IPS-18a (cell line): Measurements from ENCODE around the gene PSMA4.
"Not testable (repeated sequence)": the region's sequence is repeated elsewhere in the genome, so short reads cannot be mapped to it uniquely, and the experiment has no call there.

Source experiments
- H3K27ac ChIP-seq: one replicate; pipeline ENCODE4 v1.5.1; 2013; ENCODE audit warnings: low read length
- H3K27me3 ChIP-seq: one replicate; pipeline ENCODE4 v1.6.1; 2013; ENCODE audit warnings: mild to moderate bottlenecking, low read length; ENCODE audit not compliant: control insufficient read depth, insufficient read depth
- H3K36me3 ChIP-seq: one replicate; pipeline ENCODE4 v1.6.1; 2013; ENCODE audit warnings: low read depth, low read length; ENCODE audit not compliant: control insufficient read depth
- H3K4me1 ChIP-seq: one replicate; pipeline ENCODE4 v1.6.1; 2013; ENCODE audit warnings: low read depth, low read length; ENCODE audit not compliant: control insufficient read depth
- H3K4me3 ChIP-seq: one replicate; pipeline ENCODE4 v1.5.1; 2013; ENCODE audit warnings: low read length
- H3K9ac ChIP-seq: one replicate; pipeline ENCODE4 v1.6.1; 2013; ENCODE audit warnings: mild to moderate bottlenecking, low read length, moderate library complexity
- H3K9me3 ChIP-seq: one replicate; pipeline ENCODE4 v1.6.1; 2013; ENCODE audit warnings: low read depth, low read length; ENCODE audit not compliant: control insufficient read depth

Gene PSMA4

DNA sequence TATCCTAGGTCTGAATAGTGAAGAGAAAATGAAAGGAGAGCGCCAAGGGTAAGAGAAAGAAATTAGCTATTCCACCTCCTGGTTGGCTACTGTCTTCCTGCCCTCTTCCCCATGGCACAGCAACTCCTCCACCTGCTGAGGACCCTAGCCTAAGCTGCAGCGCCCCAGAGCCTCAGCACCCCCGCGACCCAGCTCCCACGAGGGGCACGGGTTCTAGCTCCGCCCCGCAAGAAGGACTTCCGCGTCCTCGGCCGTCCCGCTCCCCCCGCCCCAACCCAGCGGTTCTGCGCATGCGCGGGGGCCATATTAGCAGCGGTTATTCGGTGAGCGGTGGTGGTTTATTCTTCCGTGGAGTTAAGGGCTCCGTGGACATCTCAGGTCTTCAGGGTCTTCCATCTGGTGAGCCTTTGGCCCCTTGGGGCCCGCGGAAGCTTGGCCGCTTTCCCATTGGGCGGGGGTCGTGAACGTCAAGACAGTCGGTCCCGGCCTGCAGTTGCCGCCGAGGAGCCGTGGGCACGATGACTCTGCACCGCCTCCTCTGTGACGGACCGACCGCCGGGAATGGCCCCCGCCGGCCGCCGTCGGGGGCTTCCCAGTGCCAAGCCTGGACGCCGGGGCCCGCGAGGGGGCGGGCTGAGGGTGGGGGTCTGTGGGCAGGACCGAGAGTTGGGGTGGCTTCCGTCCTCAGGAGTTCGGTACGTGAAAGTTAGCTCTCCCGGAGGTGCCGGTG is at the start of gene PSMA4:
PSMA4 (plus strand) TSS at position 304 of the 730 bp plus-strand sequence. CDS start 1,484 bp downstream, outside the sequence.
- H3K27ac ChIP-seq: peak within 1 kb of the TSS; percentile 92
- no peaks in the 10 kb centered on the region for H3K27me3 ChIP-seq
- peak within 1 kb of the TSS; percentile 88 for H3K9ac ChIP-seq
- peaks cover 33% of the 10 kb centered on the region for H3K36me3 ChIP-seq
- no peaks in the 10 kb centered on the region for H3K4me1 ChIP-seq
- peak within 1 kb of the TSS; percentile 98 for H3K4me3 ChIP-seq
- H3K9me3 ChIP-seq: no peaks in the 10 kb centered on the region

DNA sequence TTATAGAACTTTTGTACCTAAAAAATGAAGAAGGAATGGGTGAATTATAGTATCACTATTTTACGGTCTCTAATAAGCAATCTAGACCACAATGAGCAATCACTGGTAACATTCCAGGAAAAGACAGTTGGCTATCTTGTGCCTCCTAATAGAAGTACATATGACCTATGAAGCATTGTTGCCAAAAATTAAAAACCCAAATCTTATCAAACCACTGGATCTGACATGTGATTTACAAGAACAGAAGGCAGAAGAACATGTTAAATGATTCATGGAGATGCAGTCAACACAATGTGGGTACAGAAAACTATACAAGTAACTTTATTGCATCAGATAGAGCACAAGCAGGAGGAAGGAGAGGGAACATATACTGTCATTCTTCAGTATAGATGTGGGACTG is 47.4 kb upstream of the PSMA4 start:
- Histone ChIP-seq H3K36me3 (peaks cover 80% of the 10 kb centered on the region), H3K4me1 (no peaks in the 10 kb centered on the region), H3K9me3 (no peaks in the 10 kb centered on the region), H3K4me3 (no peak overlapping the region), H3K27ac (no peak overlapping the region), H3K9ac (no peak overlapping the region), H3K27me3 (no peaks in the 10 kb centered on the region)

DNA sequence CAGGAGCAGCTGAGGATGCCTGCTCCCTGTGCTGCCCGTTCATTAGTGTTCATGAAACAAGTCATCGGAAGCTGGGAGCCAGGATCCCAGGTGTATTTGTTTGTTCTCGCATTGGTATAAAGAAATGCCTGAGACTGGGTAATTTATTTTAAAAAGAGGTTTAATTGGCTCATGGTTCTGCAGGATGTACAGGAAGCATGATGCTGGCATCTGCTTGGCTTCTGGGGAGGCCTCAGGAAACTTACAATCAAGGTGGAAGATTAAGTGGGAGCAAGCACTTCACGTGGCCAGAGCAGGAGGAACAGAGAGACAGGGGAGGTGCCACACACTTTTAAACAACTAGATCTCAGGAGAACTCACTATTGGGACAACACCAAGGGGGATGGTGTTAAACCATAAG is 38.4 kb upstream of the PSMA4 start:
- H3K27me3 ChIP-seq: no peaks in the 10 kb centered on the region
- no peak overlapping the region for H3K27ac ChIP-seq
- H3K4me3 ChIP-seq: no peak overlapping the region
- peaks cover 30% of the 10 kb centered on the region for H3K36me3 ChIP-seq
- H3K9ac ChIP-seq: no peak overlapping the region
- H3K9me3 ChIP-seq: no peaks in the 10 kb centered on the region
- no peaks in the 10 kb centered on the region for H3K4me1 ChIP-seq

DNA sequence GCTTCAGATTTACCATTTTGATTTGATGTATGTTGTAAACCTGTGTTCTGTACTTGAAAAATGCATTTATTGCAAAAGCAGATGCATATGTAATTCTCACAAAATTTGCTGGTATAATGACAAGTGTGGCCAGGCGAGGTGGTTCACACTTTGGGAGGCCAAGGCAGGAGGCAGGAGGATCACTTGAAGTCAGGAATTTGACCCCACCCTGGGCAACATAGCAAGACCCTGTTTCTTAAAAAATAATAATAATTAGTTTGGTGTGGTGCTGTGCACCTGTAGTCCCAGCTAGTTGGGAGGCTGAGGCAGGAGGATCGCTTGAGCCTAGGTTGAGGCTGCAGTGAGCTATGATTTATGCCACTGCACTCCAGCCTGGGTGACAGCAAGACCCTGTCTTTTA is 37.6 kb upstream of the PSMA4 start:
- Histone ChIP-seq H3K4me1 (no peaks in the 10 kb centered on the region), H3K36me3 (peaks cover 24% of the 10 kb centered on the region), H3K27ac (no peak overlapping the region), H3K4me3 (no peak overlapping the region), H3K9ac (no peak overlapping the region), H3K27me3 (peaks cover under 1% of the 10 kb centered on the region), H3K9me3 (no peaks in the 10 kb centered on the region)

DNA sequence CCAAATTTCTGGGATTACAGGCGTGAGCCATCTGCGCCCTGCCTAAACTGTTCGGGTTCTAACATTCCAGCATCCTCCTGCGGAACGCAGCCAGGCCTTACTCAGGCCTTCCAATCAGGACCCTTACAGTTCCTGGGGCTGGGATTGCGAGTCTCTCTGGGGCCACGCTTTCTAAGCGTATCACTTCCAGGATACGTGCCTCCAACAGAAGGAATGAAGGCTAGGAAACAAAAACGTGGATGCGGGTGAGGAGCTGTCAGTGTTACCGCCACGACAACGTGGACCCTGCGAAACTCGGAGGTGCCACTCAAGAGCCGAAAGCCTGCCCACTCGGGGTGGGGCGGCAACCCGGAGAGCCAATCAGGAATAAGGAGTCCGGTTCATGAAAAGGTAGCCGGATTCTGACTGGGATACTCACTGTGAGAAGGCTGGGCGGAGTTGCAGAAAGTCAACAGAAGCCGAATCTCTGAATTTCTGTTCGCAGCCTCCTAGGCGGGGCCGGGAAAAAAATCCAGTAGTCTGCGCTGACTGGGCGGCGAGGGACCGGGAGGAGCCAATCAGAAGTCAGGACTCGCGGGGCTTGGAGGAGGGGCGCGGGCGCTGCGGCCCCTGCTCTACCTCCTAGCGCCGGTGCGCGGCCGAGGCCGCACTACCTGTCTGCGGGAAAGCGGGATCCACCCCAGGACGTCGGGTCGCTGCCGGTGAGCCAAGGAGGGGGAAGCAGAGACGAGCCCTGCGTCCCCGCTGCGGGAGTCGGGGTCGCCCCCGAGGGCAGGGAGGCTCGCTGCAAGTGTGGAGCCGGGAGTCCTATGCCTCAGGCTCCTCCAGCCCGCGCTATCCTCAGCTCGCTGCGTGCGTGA is 33.0 kb upstream of the PSMA4 start, which contains the start of gene HYKK:
HYKK (plus strand) TSS at position 607 of the 860 bp plus-strand sequence. CDS start 5,512 bp downstream, outside the sequence.
- Histone ChIP-seq H3K4me3 (peak within 1 kb of the TSS; percentile 60), H3K9ac (peak within 1 kb of the TSS; percentile 39), H3K27me3 (peaks cover 23% of the 10 kb centered on the region), H3K9me3 (no peaks in the 10 kb centered on the region), H3K36me3 (no peaks in the 10 kb centered on the region), H3K27ac (no peak within 1 kb of the TSS), H3K4me1 (peaks cover 5% of the 10 kb centered on the region)

DNA sequence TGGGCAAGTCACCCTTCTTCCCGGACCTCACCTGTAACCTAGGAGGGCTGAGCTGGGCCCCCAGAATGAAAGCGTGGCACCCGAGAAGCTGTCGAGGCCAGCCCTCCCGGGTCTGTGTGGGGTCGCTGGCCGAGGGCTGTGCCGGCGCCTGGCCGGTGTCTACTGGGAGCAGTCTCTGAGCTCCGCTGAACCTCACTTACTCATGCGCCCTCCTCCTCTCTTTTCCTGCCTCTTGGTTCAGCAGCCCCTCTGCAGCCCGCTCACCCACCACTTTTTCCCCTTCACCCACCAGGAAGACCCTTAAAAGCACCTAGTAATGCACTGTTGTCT is 32.4 kb upstream of the PSMA4 start:
- H3K4me3 ChIP-seq: peak overlapping the region; percentile 60
- H3K36me3 ChIP-seq: no peaks in the 10 kb centered on the region
- H3K4me1 ChIP-seq: peaks cover 5% of the 10 kb centered on the region
- no peak overlapping the region for H3K27ac ChIP-seq
- peak overlapping the region; percentile 39 for H3K9ac ChIP-seq
- no peaks in the 10 kb centered on the region for H3K9me3 ChIP-seq
- peaks cover 23% of the 10 kb centered on the region for H3K27me3 ChIP-seq

DNA sequence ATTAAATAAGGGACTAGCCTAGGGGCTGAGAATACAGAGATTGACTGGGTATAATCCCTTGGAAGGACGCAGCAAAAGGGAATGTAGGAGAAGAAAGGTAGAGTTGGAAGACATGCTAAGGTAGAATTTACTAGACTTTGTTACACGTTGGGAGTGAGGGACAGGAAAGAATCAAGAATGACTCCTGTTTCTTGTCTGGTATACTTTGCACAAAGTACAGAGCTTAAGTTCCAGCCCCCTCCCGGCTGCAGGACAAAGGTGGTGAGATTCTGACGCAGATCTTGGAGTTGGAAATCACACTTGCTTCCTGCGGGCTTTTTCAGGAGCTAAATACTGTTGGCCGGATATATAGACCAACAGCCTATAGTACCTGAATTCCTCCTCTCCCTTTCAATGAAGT is 32.0 kb upstream of the PSMA4 start:
- Histone ChIP-seq H3K36me3 (no peaks in the 10 kb centered on the region), H3K27ac (no peak overlapping the region), H3K4me1 (peaks cover 5% of the 10 kb centered on the region), H3K9ac (peak overlapping the region; percentile 39), H3K4me3 (peak overlapping the region; percentile 60), H3K9me3 (no peaks in the 10 kb centered on the region), H3K27me3 (peaks cover 23% of the 10 kb centered on the region)

DNA sequence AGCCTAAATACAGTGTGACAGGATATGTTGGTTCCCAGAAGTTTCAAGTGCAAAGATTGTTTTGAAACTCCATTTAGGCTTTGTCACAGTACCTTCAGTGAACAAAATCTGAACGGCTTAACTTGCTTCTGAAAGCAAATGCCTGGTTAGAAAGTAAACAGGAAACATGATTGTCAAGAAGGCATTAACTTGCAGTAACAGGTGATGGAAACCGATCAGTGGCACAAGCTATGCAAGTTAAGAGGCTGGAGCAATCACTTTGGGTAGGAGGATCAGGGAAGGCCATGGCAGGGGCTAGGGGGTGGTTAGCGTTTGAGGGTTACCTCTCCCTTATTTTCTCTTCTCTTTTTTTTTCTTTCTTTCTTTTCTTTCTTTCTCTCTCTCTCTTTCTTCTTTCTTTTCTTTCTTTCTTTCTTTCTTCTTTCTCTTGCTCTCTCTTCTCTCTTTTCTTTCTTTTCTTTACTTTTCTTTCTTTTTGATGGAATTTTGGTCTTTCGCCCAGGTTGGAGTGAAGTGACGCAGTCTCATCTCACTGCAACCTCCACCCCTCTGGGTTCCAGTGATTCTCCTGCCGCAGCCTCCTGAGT is 30.4 kb upstream of the PSMA4 start:
- Histone ChIP-seq H3K9ac (no peak overlapping the region), H3K36me3 (no peaks in the 10 kb centered on the region), H3K9me3 (no peaks in the 10 kb centered on the region), H3K27ac (no peak overlapping the region), H3K4me3 (no peak overlapping the region), H3K4me1 (peaks cover 5% of the 10 kb centered on the region), H3K27me3 (peaks cover 23% of the 10 kb centered on the region)

DNA sequence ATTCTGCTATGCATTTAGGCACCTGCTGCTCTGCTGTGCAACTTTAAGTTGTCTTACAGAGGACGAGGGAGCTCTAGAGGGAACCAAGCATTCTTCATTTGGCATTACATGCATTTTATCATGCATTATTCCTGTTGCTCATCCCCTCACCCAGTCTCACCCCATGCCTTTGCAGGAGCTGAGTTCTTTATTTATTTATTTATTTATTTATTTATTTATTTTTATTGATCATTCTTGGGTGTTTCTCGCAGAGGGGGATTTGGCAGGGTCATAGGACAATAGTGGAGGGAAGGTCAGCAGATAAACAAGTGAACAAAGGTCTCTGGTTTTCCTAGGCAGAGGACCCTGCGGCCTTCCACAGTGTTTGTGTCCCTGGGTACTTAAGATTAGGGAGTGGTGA is 20.2 kb upstream of the PSMA4 start:
- H3K36me3 ChIP-seq: not testable (repeated sequence)

DNA sequence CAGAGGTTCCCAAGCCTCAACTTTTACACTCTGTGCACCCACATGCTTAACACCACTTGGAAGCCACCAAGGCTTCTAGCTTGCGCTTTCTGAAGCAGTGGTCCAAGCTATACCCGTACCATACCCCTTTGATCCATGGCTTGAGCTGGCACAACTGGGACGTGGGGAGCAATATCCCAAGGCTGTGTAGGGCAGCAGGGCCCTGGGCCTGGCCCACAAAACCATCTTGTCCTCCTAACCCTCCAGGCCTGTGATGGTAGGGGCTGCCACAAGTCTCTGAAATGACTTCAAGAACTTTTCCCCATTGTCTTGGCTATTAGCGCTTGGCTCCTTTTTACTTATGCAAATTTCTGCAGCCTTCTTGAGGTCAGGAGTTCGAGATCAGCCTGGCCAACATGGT is 16.0 kb upstream of the PSMA4 start:
- H3K9ac ChIP-seq: no peak overlapping the region
- H3K9me3 ChIP-seq: peaks cover 3% of the 10 kb centered on the region
- H3K4me3 ChIP-seq: no peak overlapping the region

More for the DNA sequence above, 20.2 kb upstream of the PSMA4 start:
- not testable (repeated sequence) for H3K4me1 ChIP-seq, H3K27ac ChIP-seq, H3K9ac ChIP-seq, H3K4me3 ChIP-seq, H3K9me3 ChIP-seq, H3K27me3 ChIP-seq

DNA sequence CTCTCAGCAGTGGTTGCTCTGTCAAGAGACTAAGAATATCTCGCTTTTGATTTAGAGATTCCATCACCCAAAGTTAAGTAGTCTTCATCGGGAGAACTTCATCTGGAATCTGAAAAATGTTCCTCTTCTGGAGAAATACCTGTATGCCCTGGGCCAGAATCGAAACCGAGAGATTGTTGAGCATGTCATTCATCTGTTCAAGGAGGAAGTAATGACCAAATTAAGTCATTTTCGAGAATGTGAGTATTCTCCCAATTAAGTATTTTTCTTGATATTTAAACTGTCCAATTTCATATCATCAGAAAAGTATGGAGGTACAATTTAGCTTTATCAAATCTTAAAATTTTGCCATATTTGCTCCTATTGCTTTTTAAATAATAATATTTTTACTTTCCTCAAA is 12.9 kb upstream of the PSMA4 start:
- no peaks in the 10 kb centered on the region for H3K27me3 ChIP-seq
- no peaks in the 10 kb centered on the region for H3K36me3 ChIP-seq
- H3K4me1 ChIP-seq: no peaks in the 10 kb centered on the region
- no peak overlapping the region for H3K27ac ChIP-seq
- H3K9me3 ChIP-seq: peaks cover 3% of the 10 kb centered on the region
- no peak overlapping the region for H3K4me3 ChIP-seq
- no peak overlapping the region for H3K9ac ChIP-seq

More for the DNA sequence above, 16.0 kb upstream of the PSMA4 start:
- Histone ChIP-seq H3K4me1 (no peaks in the 10 kb centered on the region), H3K27me3 (no peaks in the 10 kb centered on the region), H3K36me3 (no peaks in the 10 kb centered on the region), H3K27ac (no peak overlapping the region)
